GM18870 (cell line): ENCODE results near the gene HM13.
"Not testable (repeated sequence)": the region's sequence is repeated elsewhere in the genome, so short reads cannot be mapped to it uniquely, and the experiment has no call there.

Experiments
- ATAC-seq: cut with Tn5 transposase; IDR thresholded peaks from one replicate; pipeline ENCODE4 v1.9.1; 2021; ENCODE audit warnings: moderate library complexity; ENCODE audit not compliant: unreplicated experiment

The HM13 gene

GRCh38 chr20:31566319-31566657 is 52.0 kb downstream of the HM13 start:
- no peak for ATAC-seq

DNA sequence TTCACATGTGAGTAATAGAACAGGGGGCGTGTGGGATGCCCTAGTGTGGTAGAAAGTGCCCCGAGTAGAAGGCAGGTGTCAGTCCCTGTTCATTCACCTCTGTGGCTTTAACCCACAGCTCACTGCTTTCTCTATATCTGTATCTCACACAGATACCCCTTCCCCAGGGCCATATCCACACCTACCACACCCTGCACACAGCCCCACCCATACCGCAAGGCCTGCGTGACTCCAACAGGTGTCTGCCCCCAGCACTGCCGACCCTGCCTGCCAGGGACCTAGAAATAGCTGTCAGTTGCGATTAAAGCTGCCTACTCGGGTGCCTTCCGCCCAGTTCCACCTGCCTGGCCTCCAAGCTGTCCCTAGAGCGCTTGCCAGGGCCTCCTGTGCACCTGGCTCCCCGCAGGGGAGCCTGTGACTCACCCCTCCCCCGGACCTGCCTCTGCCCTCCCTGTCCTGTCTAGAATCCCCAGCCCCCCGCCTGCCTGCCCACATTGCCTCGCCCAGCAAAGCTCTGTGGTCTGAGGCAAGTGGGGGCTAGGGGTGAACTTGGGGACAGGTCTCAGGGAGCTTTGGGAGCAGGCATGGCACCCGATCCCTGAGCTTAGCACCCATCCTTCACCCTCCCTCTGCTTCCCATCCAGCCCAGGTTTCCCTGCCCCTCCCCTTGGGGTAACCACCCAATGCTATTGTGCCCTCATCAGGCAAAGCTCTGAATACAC is 52.6 kb downstream of the HM13 start:
- no peak for ATAC-seq

DNA sequence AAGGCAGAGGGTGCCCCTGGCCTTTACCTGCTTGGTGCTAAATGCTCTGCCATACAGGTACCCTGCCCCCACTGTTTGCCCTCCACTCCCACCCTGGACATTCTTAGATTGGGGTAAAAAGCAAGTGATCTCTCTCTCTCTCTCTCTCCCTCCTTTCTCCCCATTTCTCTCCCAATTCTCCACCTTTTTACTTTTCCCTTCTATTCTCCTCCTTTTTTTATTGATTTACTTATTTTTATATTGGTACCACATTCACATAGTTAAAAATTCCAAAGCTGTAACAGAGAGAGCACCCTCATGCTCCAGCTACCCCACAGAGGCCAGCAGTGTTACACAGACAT is 53.1 kb downstream of the HM13 start:
- no peak for ATAC-seq

GRCh38 chr20:31568041-31568731 is 53.9 kb downstream of the HM13 start:
- no peak for ATAC-seq

GRCh38 chr20:31568773-31569162 is 54.5 kb downstream of the HM13 start:
- ATAC-seq, result no peak

- ATAC-seq, result no peak
These were observed 55.1 kb downstream of the HM13 start for GRCh38 chr20:31569163-31570020.

DNA sequence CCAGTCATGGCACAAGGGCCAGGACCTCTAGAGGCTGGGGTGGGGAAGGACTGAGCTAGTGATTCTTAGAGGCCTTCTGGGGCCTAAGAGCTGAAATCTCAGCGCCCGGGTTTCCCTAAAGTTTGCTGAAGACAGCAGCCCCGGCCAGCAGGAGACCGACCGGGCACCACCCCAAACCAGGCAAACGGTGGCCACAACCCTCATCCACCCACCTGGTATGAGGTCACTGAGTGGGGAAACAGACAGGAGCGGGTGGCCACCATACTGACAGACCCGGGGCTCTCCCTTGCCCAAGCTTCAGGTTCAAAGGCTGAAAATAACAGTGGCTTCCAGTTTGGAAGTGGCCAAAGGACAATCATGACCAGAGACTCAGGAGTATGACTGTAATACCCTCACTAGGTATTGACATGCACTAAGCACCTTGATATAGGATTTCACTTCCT is 55.8 kb downstream of the HM13 start:
- ATAC-seq, result no peak

GRCh38 chr20:31570735-31571617 is 56.7 kb downstream of the HM13 start:
- no peak for ATAC-seq

DNA sequence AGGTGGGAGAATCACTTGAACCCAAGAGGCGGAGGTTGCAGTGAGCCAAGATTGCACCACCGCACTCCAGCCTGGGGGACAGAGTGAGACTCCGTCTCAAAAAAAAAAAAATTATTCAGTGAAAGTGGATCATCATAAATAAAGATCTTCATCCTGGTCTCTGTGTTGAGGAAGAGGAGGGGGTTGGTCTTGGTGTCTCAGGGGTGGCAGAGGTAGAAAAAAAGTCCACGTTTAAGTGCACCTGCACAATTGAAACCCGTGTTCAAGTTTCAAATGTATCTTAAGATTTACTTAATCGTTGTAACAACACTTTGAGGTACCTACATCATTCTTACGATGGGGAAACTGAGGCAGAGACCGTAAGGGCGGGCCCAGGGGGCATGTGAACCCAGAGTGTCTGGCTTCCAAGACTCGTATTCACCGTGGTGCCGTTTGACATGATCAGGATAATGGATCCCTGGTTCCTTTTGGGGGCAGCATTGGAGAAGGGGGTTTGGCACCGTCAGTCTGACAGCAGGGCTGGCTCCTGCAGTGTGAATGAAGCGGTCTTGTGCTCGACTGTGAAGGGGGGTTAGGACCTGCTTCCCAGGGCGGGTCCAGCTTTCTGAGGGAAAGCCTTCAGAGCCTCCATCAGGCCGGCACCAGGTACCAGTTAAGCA is 57.9 kb downstream of the HM13 start:
- ATAC-seq, result peak; percentile 9

DNA sequence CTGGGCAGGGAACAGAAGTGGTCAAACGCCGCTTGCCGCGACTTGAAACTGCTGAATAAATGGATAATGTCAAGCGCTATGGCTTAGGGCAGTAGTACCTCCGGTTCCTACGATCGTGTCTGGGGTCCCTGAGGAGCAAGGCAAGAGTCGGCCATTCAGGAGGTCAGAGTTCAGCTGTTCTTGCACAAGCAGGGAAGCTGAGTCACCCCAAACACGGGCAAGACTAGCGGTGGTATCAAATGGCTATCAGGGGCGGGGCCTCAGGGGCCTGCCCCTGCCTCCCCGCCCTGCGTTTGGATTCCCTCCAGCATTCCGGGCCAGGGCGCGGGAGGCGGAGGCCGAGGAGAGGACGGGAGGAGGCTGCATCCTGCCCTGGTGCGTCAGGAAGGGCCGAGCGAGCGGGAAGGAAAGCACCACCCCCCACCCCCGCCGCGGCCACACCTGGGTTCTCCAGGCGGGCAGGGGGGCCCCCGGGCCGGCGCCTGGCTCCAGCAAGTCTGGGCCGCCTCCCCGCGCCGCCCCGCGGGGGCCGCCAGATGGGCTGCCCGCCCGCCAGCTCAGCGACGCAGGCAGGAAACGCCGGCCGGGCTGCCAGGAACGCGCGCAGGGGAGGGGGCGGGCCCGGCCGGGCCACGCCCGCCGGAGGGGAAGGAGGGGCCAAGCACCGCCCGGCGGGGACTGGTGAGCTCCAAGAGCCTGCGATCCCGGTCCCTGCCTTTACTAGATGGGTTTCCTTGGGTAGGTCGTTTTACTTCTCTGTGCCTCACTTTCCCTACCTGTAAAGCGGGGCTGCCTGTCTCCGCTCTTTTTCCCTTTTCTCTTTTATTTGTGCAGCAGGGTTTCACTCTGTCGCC is 58.7 kb downstream of the HM13 start:
- peak; percentile 43 for ATAC-seq

DNA sequence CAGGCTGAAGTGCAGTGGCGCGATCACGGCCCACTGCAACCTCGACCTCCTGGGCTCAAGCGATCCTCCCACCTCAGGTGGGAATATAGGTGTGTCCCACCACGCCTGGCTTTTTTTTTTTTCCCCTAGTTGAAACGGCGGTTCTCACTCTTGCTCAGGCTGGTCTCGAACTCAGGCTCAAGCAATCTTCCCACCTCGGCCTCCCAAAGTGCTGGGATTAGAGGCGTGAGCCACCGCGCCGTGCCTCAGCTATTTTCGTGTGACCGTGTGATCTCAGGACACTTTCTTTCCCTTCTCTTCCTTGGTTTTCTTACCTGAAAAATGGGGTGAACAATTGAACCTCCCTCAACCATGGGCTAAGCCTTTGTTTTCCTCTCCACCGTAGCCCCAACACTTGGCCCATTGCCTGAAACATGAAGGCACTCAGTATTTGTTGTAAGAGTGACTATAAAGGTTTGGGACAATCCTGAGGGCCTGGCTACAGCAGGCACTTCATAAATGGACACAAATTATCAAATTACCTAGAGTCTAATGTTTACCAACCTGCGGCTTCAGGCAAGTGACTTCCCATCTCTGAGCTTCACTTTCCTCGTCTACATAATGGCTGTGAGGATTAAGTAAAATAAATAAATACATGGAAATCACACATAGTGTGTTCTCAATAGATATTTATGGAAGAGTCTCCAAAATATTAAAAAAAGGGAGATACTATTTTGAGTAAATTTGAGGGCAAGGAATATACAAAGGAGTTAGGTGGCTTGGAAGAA is 59.5 kb downstream of the HM13 start:
- peak; percentile 15 for ATAC-seq

DNA sequence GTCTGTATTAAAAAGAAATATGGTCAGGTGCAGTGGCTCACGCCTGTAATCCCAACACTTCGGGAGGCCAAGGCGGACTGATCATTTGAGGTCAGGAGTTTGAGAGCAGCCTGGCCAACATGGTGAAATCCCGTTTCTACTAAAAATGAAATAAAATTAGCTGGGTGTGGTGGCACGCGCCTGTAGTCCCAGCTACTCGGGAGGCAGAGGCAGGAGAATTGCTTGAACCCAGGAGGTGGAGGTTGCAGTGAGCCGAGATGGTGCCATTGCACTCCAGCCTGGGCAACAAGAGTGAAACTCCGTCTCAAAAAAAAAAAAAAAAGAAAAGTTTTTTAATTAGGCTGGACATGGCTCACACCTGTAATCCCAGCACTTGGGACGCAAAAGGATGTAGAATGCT is 60.7 kb downstream of the HM13 start:
- ATAC-seq, result not testable (repeated sequence)

DNA sequence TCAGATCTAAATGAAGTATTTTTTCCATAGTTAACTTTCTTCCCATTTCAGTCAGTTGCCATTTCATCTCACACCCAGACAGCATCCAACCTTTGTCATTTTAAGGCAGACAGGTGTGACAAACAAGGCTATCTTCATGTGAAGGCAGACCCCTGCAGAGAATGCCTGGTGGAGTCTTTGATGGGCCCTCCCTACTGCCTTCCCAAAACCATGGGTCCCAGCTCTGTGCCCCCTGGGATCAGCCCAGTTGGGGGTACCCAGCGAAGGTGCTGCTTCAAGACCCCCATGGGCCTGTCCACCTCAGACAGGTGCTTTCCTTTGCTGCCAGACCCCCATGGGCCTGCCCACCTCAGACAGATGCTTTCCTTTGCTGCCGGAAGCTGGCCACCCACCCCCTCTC is 62.5 kb downstream of the HM13 start:
- ATAC-seq, result no peak

DNA sequence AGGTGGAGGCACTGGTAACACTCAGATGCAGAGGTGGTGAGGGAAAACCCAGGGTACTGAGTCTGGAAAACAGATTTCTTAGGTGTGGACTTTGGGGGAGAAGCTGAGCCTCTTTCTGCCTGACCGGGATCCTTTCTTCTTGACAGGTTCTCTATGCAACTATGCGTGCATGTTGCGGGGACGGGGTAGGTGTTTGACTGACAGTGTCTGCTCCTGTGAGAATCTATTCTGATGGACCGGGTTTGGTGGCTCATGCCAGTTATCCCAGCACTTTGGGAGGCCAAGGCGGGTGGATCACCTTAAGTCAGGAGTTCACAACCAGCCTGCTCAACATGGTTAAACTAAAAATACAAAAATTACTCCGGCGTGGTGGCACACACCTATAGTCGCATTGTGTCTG is 63.0 kb downstream of the HM13 start:
- ATAC-seq, result no peak

DNA sequence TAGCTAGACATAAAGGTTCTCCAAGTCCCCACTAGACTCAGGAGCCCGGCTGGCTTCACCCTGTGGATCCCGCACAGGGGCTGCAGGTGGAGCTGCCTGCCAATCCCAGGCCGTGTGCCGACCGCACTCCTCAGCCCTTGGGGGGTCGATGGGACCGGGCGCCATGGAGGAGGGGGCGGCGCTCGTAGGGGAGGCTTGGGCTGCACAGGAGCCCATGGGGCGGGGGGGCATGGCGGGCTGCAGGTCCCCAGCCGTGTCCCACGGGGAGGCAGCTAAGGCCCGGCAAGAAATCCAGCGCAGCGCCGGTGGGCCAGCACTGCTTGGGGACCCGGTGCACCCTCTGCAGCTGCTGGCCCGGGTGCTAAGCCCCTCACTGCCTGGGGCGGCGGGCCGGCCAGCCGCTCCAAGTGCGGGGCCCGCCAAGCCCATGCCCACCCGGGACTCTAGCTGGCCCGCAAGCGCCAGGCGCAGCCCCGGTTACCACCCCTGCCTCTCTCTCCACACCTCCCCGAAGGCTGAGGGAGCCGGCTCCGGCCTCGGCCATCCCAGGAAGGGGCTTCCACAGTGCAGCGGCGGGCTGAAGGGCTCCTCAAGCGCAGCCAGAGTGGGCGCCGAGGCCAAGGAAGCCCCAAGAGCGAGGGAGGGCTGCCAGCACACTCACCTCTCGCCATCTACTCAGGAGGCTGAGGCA is 64.4 kb downstream of the HM13 start:
- no peak for ATAC-seq

- no peak for ATAC-seq
These were observed 65.0 kb downstream of the HM13 start for GRCh38 chr20:31579245-31579644.

DNA sequence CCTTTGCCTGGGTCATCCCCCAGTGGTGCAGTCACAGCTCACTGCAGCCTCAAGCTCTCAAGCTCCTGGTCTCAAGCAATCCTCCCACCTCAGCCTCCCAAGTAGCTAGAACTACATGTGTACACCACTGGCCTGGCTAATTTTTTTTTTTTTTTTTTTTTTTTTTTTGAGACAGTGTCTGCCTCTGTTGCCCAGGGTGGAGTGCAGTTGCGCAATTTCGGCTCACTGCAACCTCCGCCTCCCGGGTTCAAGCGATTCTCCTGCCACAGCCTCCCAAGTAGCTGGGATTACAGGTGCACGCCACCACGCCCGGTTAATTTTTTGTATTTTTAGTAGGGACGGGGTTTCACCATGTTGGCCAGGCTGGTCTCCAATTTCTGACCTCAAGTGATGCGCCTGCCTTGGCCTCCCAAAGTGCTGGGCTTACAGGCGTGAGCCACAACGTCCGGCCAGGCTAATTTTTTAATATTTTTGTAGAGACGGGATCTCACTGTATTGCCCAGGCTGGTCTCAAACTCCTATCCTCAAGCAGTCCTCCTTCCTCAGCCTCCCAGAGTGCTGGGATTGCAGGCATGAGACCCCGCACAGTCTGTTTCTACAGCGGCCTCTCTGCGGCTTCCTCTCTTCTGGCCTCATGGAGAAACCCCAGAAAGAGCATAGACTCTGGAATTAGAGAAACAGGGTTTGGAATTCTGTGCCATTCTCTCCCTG is 65.9 kb downstream of the HM13 start:
- not testable (repeated sequence) for ATAC-seq

DNA sequence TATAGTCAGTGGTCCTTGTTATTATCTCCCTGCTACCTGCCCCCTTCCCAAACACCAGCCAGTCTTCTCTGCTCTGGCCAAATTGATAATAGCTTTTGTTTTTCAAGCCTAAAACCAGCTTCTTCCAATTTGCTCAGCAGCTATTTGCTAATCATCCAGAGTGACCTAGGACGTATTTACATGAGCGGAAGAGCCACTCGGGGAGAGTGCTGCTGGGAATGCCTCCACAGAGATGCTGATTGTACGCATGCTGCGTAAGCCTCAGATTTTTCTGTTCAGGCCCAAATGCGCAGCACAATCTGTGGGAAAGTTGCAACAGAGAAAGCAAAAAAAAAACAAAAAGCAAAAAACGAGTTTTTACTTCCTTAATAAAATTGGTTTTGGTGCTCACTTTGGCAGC is 66.5 kb downstream of the HM13 start:
- ATAC-seq, result no peak
